Measurements from ENCODE around the gene LDHB. TPM values are rescaled to one million over a fixed set of nuclear protein-coding genes. Genes with fewer than 3 reads are reported as not detected.

LDHB gene
- total and polyA plus RNA-seq, 10 of the 15 experiments (the other 5 are each of a cell fraction or from before 2014, with no cell fraction given) = 800 to 3,692 (median 1,366) TPM

GRCh38 chr12:21697904-21698630 lies 40.4 kb upstream of the LDHB start:
- Histone ChIP-seq H3K79me2 (ENCODE audit: control insufficient read depth, insufficient read depth, low read length) (no peaks in the 10 kb centered on the region), H4K20me1 (ENCODE audit: control insufficient read depth, insufficient read depth) (no peaks in the 10 kb centered on the region), H2AFZ (ENCODE audit: control insufficient read depth, low read depth, low read length) (peak overlapping the region; percentile 21; the same call in 1 of the 2 replicates), H3K4me3 (no peak overlapping the region), H3K9ac (ENCODE audit: control insufficient read depth, insufficient read depth, low read length) (no peak overlapping the region), H3K27ac (ENCODE audit: control insufficient read depth, insufficient read depth) (no peak overlapping the region), H3K4me2 (ENCODE audit: control insufficient read depth, insufficient read depth) (no peak overlapping the region), H3K27me3 (replicated peaks in 1 of 2; ENCODE audit: control insufficient read depth in 2 of 2, insufficient read depth in 2 of 2, low read length in 1 of 2) (no peaks in the 10 kb centered on the region), H3K4me1 (ENCODE audit: control insufficient read depth, insufficient read depth, low read length) (no peaks in the 10 kb centered on the region), H3K36me3 (ENCODE audit: control insufficient read depth in 2 of 2, insufficient read depth in 2 of 2, low read length in 1 of 2) (no peaks in the 10 kb centered on the region), H3K9me3 (replicated peaks; ENCODE audit: control insufficient read depth, insufficient read depth, low read length) (no peaks in the 10 kb centered on the region)
- 8% methylated on average over 7 of the region's 7 CpGs for WGBS (ENCODE audit: insufficient coverage, insufficient replicate concordance, low lambda C conversion rate, missing lambda C conversion rate)
- TF ChIP-seq SMC3 (IDR thresholded peaks at IDR 0.05; ENCODE audit: borderline replicate concordance, low read length) = peak; percentile 72; the same call in 1 of the 2 replicates
- TF ChIP-seq ZNF384 (IDR thresholded peaks at IDR 0.05; ENCODE audit: borderline replicate concordance, low read depth, low read length) = peak; percentile 94
- no peak for TF ChIP-seq RB1 (IDR thresholded peaks at IDR 0.05; ENCODE audit: borderline replicate concordance)
- peak; percentile 53 for TF ChIP-seq RAD21 (IDR thresholded peaks at IDR 0.05; ENCODE audit: insufficient read depth, low read depth, low read length)
- TF ChIP-seq CEBPB (IDR thresholded peaks at IDR 0.05; ENCODE audit: borderline replicate concordance in 1 of 2, low read depth in 2 of 2, low read length in 2 of 2) = no peak
- TF ChIP-seq JUND (IDR thresholded peaks at IDR 0.05; ENCODE audit: low read depth, low read length) = no peak
- no peak for TF ChIP-seq POLR2AphosphoS2 (IDR thresholded peaks at IDR 0.05; ENCODE audit: low read depth, low read length)
- no peak for TF ChIP-seq PAX5 (IDR thresholded peaks at IDR 0.05; ENCODE audit: borderline replicate concordance, low read depth, low read length)
- TF ChIP-seq CTCF (IDR thresholded peaks at IDR 0.05 in 2 of 3, conservative IDR thresholded peaks at IDR 0.05 in 1 of 3; ENCODE audit: control insufficient read depth in 2 of 3, extremely low read depth in 1 of 3, insufficient read depth in 1 of 3, low read depth in 3 of 3, low read length in 3 of 3) = peak; percentile 13 to 54 (median 39); a peak in 4 of 6 replicates
- TF ChIP-seq RELA (IDR thresholded peaks at IDR 0.05; ENCODE audit: borderline replicate concordance, partially characterized antibody) = no peak
- ChIA-PET SMC1A (ENCODE audit: uncharacterized antibody, unreplicated experiment) (interaction anchor here (0.6 to 5.1 kb wide), 22 partner anchors 11 to 1167 kb away, joined by 3 to 41 read pairs (median 4); no protein-coding TSS in a partner anchor), POLR2A (interaction anchor here (0.7 kb wide), 1 partner anchor 258 kb away, joined by 5 read pairs; no protein-coding TSS in a partner anchor), RAD21 (ENCODE audit: unreplicated experiment) (interaction anchor here (0.6 to 3.2 kb wide), 21 partner anchors 11 to 745 kb away, joined by 3 to 37 read pairs (median 3); partner anchors contain the start of gene CMAS), CTCF (interaction anchor here (0.6 to 5.4 kb wide), 38 partner anchors 8 to 1317 kb away, joined by 3 to 56 read pairs (median 3); no protein-coding TSS in a partner anchor)
- DNase-seq (ENCODE audit: low read depth, low spot score) = no peak
- no peak for ATAC-seq
- BruUV-seq (replicated peaks) = no TSS peak
- intact Hi-C loops (cut with micrococcal nuclease; ENCODE audit: unreplicated experiment) (loop anchor here (1.0 to 5.0 kb wide), 3 partner anchors 293 to 764 kb away; no protein-coding TSS in a partner anchor), in situ Hi-C loops (cut with MboI) (loop anchor here (5.0 to 10.0 kb wide), 2 partner anchors 319 to 747 kb away; no protein-coding TSS in a partner anchor)
- peak; percentile 13 for FAIRE-seq
